ENCODE data around the gene SYCN. TPM values are rescaled to one million over a fixed set of nuclear protein-coding genes. Genes with fewer than 3 reads are reported as not detected.

The SYCN gene
- total RNA-seq = not detected in 2 replicates

DNA sequence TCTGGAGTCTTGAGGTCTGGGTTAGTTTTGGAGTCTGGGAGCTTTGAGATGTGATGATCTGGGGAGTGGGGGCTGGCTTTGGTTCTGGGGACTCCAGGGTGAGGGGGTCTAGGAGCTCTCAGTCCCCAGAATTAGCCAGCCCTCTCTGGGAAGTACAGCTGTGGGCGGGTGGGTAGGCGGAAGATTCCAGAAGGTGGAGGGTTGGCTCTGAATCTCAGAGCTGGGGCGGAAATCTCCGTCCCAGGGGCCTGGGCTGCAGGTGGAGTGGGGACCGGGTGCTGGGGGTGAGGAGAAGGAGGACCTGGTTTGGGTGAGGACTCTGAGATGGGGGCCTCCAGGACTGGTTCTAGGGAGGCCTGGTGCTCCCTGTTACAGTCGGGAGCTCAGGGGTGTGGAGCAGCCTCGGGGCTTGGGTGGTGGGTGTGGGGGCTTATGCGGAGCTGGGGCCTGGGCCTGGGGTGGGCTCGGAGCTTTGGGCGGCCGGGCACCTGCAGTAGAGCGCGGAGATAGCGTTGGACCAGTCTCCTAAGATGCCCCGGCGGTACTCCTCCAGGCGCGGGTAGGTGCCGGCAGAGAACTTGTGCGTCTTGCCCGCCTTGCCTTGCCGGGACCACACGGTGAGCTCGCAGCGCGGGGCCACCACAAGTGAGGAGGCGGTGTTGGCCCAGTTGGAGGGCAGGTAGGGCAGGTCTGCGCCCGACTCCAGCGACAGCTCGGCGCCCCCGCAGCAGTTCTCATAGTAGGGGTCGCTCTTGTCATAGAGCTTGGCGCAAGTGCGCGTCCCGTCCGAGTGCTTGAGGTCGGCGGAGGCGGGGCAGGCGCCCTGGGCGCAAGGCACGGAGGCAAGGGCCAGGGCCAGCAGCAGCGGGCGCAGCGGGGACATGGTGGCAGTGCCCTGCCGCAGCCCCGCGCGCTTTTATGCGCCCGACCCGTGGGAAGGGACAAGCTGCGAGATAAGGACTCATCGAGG, at the start of gene SYCN:
Gene SYCN, minus strand, starts transcription at position 892 of the 970 bp plus-strand sequence. Its CDS starts 9 bp downstream, at position 883.
- TF ChIP-seq, protein P1, sequence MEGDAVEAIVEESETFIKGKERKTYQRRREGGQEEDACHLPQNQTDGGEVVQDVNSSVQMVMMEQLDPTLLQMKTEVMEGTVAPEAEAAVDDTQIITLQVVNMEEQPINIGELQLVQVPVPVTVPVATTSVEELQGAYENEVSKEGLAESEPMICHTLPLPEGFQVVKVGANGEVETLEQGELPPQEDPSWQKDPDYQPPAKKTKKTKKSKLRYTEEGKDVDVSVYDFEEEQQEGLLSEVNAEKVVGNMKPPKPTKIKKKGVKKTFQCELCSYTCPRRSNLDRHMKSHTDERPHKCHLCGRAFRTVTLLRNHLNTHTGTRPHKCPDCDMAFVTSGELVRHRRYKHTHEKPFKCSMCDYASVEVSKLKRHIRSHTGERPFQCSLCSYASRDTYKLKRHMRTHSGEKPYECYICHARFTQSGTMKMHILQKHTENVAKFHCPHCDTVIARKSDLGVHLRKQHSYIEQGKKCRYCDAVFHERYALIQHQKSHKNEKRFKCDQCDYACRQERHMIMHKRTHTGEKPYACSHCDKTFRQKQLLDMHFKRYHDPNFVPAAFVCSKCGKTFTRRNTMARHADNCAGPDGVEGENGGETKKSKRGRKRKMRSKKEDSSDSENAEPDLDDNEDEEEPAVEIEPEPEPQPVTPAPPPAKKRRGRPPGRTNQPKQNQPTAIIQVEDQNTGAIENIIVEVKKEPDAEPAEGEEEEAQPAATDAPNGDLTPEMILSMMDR (conservative IDR thresholded peaks at IDR 0.05; ENCODE audit: low read depth, low read length) = no peak
- no peak within 1 kb of the TSS for H3K4me3 ChIP-seq (ENCODE audit: low read depth, low read length)
- DNase-seq (ENCODE audit: low read depth) = no peak

DNA sequence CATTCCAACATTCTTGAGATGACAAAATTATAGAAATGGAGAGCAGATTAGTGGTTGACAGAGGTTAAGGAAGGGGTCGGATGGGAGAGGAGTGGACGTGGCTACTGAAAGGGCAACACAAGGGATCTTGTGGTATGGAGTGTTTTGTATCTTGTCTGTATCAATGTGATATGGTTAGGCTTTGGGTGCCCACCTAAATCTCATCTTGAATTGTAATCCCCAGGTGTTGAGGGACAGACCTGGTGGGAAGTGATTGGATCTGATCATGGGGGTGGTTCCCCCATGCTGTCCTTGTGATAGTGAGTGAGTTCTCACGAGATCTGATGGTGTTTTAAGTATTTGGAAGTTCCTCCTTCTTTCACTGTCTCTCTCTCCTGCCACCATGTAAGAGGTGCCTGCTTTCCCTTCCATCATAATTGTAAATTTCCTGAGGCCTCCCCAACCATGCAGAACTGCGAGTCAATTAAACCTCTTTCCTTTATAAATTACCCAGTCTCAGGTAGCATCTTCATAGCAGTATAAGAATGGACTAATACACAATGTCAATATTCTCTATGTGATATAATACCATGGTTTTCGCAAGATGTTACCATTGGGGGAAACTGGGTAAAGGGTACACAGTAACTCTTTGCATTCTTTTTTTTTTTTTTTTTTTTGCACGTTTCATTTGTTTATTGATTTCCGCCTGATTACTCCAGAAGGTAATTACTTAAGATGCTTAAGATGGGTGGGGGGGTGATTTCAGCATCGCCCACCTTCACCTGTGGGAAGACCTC, 49.5 kb upstream of the SYCN start:
- DNase-seq (ENCODE audit: low read depth) = no peak
- no peak overlapping the region for H3K4me3 ChIP-seq (ENCODE audit: low read depth, low read length)
- TF ChIP-seq, protein P1 (conservative IDR thresholded peaks at IDR 0.05; ENCODE audit: low read depth, low read length) = no peak

- TF ChIP-seq, protein P1 (conservative IDR thresholded peaks at IDR 0.05; ENCODE audit: low read depth, low read length) = no peak
- H3K4me3 ChIP-seq (ENCODE audit: low read depth, low read length) = no peak overlapping the region
- no peak for DNase-seq (ENCODE audit: low read depth)
These were observed 48.4 kb upstream of the SYCN start for GRCh38 chr19:39252458-39252857.

GRCh38 chr19:39251846-39252245, 47.8 kb upstream of the SYCN start:
- no peak for DNase-seq (ENCODE audit: low read depth)
- TF ChIP-seq, protein P1 (conservative IDR thresholded peaks at IDR 0.05; ENCODE audit: low read depth, low read length) = no peak
- H3K4me3 ChIP-seq (ENCODE audit: low read depth, low read length) = no peak overlapping the region

- H3K4me3 ChIP-seq (ENCODE audit: low read depth, low read length) = no peak overlapping the region
These were observed 47.0 kb upstream of the SYCN start for GRCh38 chr19:39251081-39251480.

GRCh38 chr19:39248806-39249205, 44.7 kb upstream of the SYCN start, which contains the start of gene IFNL4:
IFNL4 (minus strand) TSS chr19:39248856.
- TF ChIP-seq, protein P1 (conservative IDR thresholded peaks at IDR 0.05; ENCODE audit: low read depth, low read length) = no peak
- no peak for DNase-seq (ENCODE audit: low read depth)
- H3K4me3 ChIP-seq (ENCODE audit: low read depth, low read length) = no peak within 1 kb of the TSS

More at GRCh38 chr19:39251081-39251480, 47.0 kb upstream of the SYCN start:
- no peak for DNase-seq (ENCODE audit: low read depth)
- TF ChIP-seq, protein P1 (conservative IDR thresholded peaks at IDR 0.05; ENCODE audit: low read depth, low read length) = no peak
